Lower leg skin (tissue), 4 donors: ENCODE results near the gene ZNF18. TPM values are rescaled to one million over a fixed set of nuclear protein-coding genes. Genes with fewer than 3 reads are reported as not detected.

Experiments
- DNase-seq, 2 donors: peaks; one replicate each; pipeline ENCODE4 v3.0.0-alpha.2; 2019; ENCODE audit warnings: low spot score in 2 of 2
- H3K4me3 ChIP-seq: fragments of 200-600 bp; sonication (generic); 2 replicates; pipeline ENCODE4 v1.5.1; 2017; ENCODE audit warnings: mild to moderate bottlenecking, low read depth; ENCODE audit not compliant: poor library complexity, severe bottlenecking
- POLR2A ChIP-seq, 2 donors: fragments of 450-650 bp; IDR thresholded peaks; one replicate each; pipeline ENCODE4 v1.6.1; 2016 to 2017; ENCODE audit warnings: antibody characterized with exemption in 2 of 2, mild to moderate bottlenecking in 1 of 2, moderate library complexity in 1 of 2
- WGBS, 2 donors: methylation state at CpG; one replicate each; pipeline ENCODE4 v1.1.5; 2018; 5-methylcytosine and 5-hydroxymethylcytosine counted together
- intact Hi-C: fragments of 100-400 bp; cut with DNase I; formaldehyde crosslinking; loops from one replicate; pipeline ENCODE4 v1.15.0; 2023; ENCODE audit warnings: low total_unique reads
- total RNA-seq, 4 donors: library from RNA; depleted of rRNA; stranded (reverse); fragments of >200 nt; gene quantifications; one replicate each; pipeline ENCODE4 v1.1.0, GENCODE V29; 2016
- TF ChIP-seq, protein P1 (sequence below), 3 donors: fragments of 450-650 bp; IDR thresholded peaks; one replicate each; pipeline ENCODE4 v1.5.1; 2016; ENCODE audit warnings: antibody characterized with exemption in 3 of 3, mild to moderate bottlenecking in 3 of 3, moderate library complexity in 2 of 3

The ZNF18 gene
- total RNA-seq, 4 donors from 2014 or later: 13.0 to 21.7 (median 15.3) TPM

DNA sequence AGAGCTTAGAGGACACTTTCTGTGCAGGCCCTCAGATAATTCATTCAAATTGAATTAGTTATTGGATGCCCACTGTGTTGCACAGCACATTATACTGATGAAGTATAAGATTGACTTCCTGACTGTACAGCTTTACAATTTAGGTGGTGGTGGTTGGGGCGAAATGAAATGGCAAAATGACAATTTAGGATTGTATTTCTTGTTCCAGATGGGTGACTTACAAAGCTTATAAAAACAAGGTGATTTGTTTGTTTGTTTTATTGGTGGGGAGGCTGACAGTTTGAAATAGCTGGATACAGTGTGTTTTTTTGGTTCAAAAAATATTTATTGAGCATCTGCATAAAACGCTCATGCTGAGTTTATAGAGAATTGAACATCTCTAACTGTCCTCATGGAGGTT lies 25.0 kb upstream of the ZNF18 start:
- WGBS, 2 donors: 64 to 69% methylated on average over 2 of the region's 2 CpGs
- no peak for DNase-seq
- TF ChIP-seq, protein P1, sequence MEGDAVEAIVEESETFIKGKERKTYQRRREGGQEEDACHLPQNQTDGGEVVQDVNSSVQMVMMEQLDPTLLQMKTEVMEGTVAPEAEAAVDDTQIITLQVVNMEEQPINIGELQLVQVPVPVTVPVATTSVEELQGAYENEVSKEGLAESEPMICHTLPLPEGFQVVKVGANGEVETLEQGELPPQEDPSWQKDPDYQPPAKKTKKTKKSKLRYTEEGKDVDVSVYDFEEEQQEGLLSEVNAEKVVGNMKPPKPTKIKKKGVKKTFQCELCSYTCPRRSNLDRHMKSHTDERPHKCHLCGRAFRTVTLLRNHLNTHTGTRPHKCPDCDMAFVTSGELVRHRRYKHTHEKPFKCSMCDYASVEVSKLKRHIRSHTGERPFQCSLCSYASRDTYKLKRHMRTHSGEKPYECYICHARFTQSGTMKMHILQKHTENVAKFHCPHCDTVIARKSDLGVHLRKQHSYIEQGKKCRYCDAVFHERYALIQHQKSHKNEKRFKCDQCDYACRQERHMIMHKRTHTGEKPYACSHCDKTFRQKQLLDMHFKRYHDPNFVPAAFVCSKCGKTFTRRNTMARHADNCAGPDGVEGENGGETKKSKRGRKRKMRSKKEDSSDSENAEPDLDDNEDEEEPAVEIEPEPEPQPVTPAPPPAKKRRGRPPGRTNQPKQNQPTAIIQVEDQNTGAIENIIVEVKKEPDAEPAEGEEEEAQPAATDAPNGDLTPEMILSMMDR (IDR thresholded peaks at IDR 0.05): no peak
- TF ChIP-seq POLR2A (IDR thresholded peaks at IDR 0.05): no peak
- intact Hi-C loops: no loop called here
- H3K4me3 ChIP-seq: no peak overlapping the region

DNA sequence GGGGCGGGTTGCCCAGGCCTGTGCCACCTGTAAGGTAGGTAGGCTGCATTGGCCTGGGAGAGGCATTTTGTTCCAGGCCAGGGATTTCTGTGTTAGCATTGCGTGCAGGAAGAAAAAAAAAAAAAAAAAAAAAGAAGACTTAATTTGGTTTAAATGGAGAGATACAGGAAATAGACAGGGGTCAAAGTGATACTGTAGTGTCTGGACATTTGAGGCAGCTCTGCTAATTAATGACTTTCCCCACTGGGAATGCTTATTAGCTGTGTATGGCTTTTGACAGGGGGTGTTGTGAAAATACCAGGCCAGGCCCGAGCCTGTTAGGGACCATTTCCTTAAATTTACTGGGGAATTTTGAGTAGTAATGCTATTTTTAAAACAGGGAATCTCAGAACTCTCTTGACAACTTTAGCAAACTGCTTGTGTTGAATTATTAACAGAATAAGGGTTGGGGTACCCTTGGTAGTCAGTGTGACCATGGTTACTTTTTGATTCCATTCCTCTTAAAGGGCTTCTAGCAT lies 24.4 kb upstream of the ZNF18 start:
- no peak for TF ChIP-seq POLR2A (IDR thresholded peaks at IDR 0.05)
- TF ChIP-seq, protein P1 (IDR thresholded peaks at IDR 0.05): no peak
- DNase-seq: no peak
- intact Hi-C loops: no loop called here
- WGBS, 2 donors: 2 to 4% methylated on average over 3 of the region's 3 CpGs
- peak overlapping the region; percentile 83 for H3K4me3 ChIP-seq

DNA sequence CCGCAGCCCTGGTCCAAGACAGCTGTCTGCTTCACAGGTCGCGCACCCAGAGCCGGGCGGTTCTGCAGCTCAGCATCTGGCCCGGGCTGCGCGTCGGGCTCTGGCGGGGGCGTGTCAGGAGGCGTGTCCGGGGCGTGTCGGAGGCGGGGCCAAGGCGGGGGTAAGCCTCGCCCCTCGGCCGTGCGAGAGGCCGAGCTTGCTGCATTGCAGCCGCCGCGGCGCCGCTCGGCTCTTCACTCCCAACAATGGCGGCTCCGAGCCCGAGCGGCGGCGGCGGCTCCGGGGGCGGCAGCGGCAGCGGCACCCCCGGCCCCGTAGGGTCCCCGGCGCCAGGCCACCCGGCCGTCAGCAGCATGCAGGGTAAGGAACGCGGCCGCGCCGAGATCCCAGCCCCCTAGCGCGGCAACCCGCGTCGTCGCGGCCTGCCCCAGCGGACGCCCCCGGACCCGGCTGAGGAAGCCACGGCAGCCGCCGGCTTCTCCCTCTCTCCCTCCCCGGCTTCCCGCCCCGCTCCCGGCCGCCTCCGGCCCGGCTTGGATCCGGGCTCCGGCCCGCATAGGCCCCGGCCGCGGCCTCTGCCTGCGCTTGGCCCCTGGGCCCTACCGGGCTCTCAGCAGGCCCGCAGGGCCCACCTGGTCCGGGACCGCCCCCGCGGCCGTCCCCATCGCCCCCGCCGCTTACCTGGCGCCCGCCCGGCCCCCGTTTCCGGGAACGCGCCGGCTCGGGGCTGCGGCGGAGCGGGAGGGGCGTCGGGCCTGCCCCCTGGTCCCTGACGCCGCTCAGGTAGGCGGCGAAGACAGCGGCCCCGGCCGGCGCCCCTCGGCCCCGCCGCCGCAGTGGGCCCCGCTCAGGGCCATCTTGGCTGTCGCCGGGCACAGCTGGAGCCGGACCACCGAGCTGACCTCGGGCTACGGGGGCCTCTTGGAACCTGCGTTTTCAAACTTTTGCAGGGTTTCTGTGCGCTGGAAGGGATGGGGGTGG lies 23.7 kb upstream of the ZNF18 start, which contains the start of gene MAP2K4:
MAP2K4 (plus strand) TSS at position 236 of the 981 bp plus-strand sequence; CDS start at position 246, 10 bp downstream.
- 0% methylated on average over 29 to 47 of the region's 123 CpGs for WGBS, 2 donors
- peak within 1 kb of the TSS; percentile 83 for H3K4me3 ChIP-seq
- DNase-seq: peak; percentile 88 to 98
- intact Hi-C loops: no loop called here
- TF ChIP-seq, protein P1 (IDR thresholded peaks at IDR 0.05): no peak
- peak in 1 of 2 donors; percentile 57 for TF ChIP-seq POLR2A (IDR thresholded peaks at IDR 0.05)

DNA sequence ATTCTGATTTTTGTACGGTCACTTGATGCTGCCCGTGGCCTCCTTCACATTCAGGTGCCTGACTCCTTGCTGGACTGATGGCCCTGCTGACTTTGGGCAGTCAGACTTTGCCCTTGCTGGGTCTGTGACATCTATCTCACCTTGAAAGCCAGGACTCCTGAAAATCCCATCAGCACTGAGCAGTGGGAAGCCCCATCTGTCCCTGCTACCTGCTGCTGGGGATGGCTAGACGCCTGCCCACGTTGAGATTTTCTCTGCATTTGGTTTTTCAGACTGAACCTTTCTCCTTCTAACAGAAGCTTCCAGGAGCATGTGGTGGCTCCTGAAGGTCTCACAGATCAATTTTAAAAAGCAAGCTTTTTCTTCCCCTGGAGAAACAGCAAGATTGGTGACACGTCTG lies 10.2 kb upstream of the ZNF18 start:
- DNase-seq: no peak
- TF ChIP-seq, protein P1 (IDR thresholded peaks at IDR 0.05): no peak
- no peak for TF ChIP-seq POLR2A (IDR thresholded peaks at IDR 0.05)
- intact Hi-C loops: no loop called here
- no peak overlapping the region for H3K4me3 ChIP-seq
- WGBS, 2 donors: 87 to 88% methylated on average over 5 of the region's 5 CpGs

DNA sequence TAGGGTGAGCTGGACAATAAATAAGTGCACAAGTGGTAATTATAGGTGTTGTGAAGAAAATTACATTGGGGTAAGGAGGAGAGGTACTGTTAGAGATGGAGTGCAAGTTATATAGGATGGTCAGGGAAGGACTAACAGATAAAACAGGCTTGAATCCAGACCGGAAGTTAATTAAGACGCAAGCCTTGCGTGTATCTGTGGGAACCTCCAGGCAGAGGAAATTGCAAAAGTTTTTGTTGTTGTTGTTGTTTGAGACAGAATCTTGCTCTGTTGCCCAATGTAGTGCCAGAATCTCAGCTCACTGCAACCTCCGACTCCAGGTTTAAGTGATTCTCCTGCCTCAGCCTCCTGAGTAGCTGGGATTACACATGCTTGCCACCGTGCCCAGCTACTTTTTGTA lies 2.4 kb upstream of the ZNF18 start:
- WGBS, 2 donors: 89 to 92% methylated on average over 5 of the region's 5 CpGs
- TF ChIP-seq, protein P1 (IDR thresholded peaks at IDR 0.05): no peak
- TF ChIP-seq POLR2A (IDR thresholded peaks at IDR 0.05): no peak
- DNase-seq: no peak
- no peak overlapping the region for H3K4me3 ChIP-seq
- intact Hi-C loops: no loop called here
